Lung (tissue), 12 donors: ENCODE results near the gene C6. TPM values are rescaled to one million over a fixed set of nuclear protein-coding genes. Genes with fewer than 3 reads are reported as not detected.
"Not testable (repeated sequence)": the region's sequence is repeated elsewhere in the genome, so short reads cannot be mapped to it uniquely, and the experiment has no call there.

Experiments used
- ATAC-seq: fragments of 200-7000 bp; cut with Tn5 transposase; one replicate; pipeline ENCODE4 v1.9.1; 2020; ENCODE audit warnings: moderate number of reproducible peaks; ENCODE audit not compliant: insufficient read depth, low FRiP score
- DNase-seq, 3 donors: peaks; one replicate each; pipeline ENCODE4 v3.0.0-alpha.2; 2013 to 2017
- H3K27ac ChIP-seq, 2 donors: one replicate each; pipeline ENCODE4 v1.5.1; 2013; ENCODE audit warnings: mild to moderate bottlenecking in 2 of 2, moderate library complexity in 2 of 2, control low read depth in 1 of 2, inconsistent platforms in 1 of 2, low read depth in 1 of 2, low read length in 1 of 2
- H3K27me3 ChIP-seq, 3 donors: one replicate each; pipeline ENCODE4 v1.5.1; 2013; ENCODE audit warnings: low read length in 2 of 3; ENCODE audit not compliant: control insufficient read depth in 3 of 3, insufficient read depth in 3 of 3
- H3K36me3 ChIP-seq, 4 donors: one replicate each; pipeline ENCODE4 v1.5.1; 2013; ENCODE audit warnings: low read length in 4 of 4, mild to moderate bottlenecking in 1 of 4, moderate library complexity in 1 of 4; ENCODE audit not compliant: control insufficient read depth in 4 of 4, insufficient read depth in 4 of 4
- H3K4me1 ChIP-seq, 5 donors: one replicate each; pipeline ENCODE4 v1.5.1; 2013; ENCODE audit warnings: low read length in 5 of 5, mild to moderate bottlenecking in 2 of 5, moderate library complexity in 1 of 5; ENCODE audit not compliant: control insufficient read depth in 5 of 5, insufficient read depth in 5 of 5
- H3K4me3 ChIP-seq: one replicate; pipeline ENCODE4 v1.5.1; 2013; ENCODE audit warnings: mild to moderate bottlenecking, control low read depth, moderate library complexity
- H3K9ac ChIP-seq, 2 donors: one replicate each; pipeline ENCODE4 v1.5.1; 2013; ENCODE audit warnings: low read length in 2 of 2, control low read depth in 1 of 2; ENCODE audit not compliant: insufficient read depth in 1 of 2
- H3K9me3 ChIP-seq, 4 donors: one replicate each; pipeline ENCODE4 v1.5.1; 2013; ENCODE audit warnings: low read length in 3 of 4, mild to moderate bottlenecking in 1 of 4, moderate library complexity in 1 of 4; ENCODE audit not compliant: control insufficient read depth in 4 of 4, insufficient read depth in 3 of 4
- CTCF ChIP-seq: IDR thresholded peaks from 2 replicates; pipeline ENCODE4 v1.5.1; 2012; ENCODE audit warnings: mild to moderate bottlenecking; ENCODE audit errors: control extremely low read depth, extremely low read depth
- WGBS, 2 donors: extraction: QIAGEN DNeasy Blood & Tissue Kit; methylation state at CpG; one replicate each; pipeline ENCODE4 v1.1.7; 2013; 5-methylcytosine and 5-hydroxymethylcytosine counted together
- polyA plus RNA-seq, 2 donors: library from polyadenylated mRNA; stranded (reverse); fragments of 200-250 nt; gene quantifications; one replicate each; pipeline ENCODE4 v1.2.1, GENCODE V29; 2013
- total RNA-seq, 2 donors: library from RNA; depleted of rRNA in 1 of 2; stranded (reverse); fragments of >200 nt in 1 of 2; gene quantifications; one replicate each; pipeline ENCODE4 v1.2.1, GENCODE V29; 2014 to 2021
- donor health status: control.
- donor health status: control.
- donor health status: Bipolar disorder and iron deficiency.
- donor health status: healthy.
- donor health status: DM: yes; HTN: yes; CAD: no.

The C6 gene
- total and polyA plus RNA-seq, 4 donors = 1.7 to 33.0 (median 12.5) TPM

DNA sequence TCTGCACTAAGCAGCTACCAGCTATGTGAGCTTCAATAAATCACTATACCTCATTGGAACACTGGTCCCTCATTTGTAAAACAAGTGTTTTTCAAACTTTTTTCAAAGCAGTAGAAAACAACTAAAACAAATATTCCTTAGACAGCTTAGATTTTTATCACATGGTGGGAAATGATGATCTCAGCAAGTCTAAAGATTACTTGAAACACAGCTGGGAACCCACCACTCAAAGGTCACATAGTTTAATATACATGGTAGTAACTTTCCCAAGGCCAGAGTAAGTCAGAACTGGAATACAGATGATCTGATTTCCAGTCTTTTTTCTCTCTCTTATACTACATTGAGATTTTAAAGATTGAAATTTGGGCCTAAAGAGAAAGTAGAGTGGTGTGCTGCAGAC lies 850 bp upstream of the C6 start:
- H3K27ac ChIP-seq = no peak overlapping the region
- H3K9ac ChIP-seq = no peak overlapping the region
- no peaks in the 10 kb centered on the region for H3K27me3 ChIP-seq
- ATAC-seq = no peak
- H3K9me3 ChIP-seq = no peaks in the 10 kb centered on the region
- no peaks in the 10 kb centered on the region for H3K36me3 ChIP-seq
- DNase-seq = no peak
- TF ChIP-seq CTCF = no peak
- H3K4me1 ChIP-seq = peaks cover 0 to 3% (median 0%) of the 10 kb centered on the region in 5 donors
- no peak overlapping the region for H3K4me3 ChIP-seq

DNA sequence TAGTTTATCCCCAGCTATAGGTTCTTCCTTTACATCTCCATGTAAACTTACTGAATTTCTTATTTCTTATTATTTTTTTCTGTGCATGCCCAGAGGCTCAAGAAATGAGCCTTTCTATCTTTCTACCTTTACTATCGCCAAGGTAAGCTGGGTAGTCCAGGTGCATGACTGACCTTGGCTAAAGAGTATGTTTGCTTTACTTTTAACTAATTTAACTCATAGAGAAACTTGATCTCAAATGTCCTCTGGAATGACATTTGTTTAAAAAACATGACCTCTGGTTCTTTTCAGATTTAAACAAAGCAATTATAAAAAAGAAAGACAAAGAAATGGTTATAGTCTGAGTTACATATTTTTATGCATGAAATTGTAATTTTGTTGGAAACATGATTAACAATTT lies 397 bp downstream of the C6 start:
- H3K27me3 ChIP-seq = no peaks in the 10 kb centered on the region
- no peak overlapping the region for H3K4me3 ChIP-seq
- ATAC-seq = no peak
- no peaks in the 10 kb centered on the region for H3K36me3 ChIP-seq
- no peak overlapping the region for H3K27ac ChIP-seq
- peaks cover 0 to 3% (median 0%) of the 10 kb centered on the region in 5 donors for H3K4me1 ChIP-seq
- no peaks in the 10 kb centered on the region for H3K9me3 ChIP-seq
- no peak overlapping the region for H3K9ac ChIP-seq
- no peak for TF ChIP-seq CTCF
- no peak for DNase-seq
- WGBS, 2 donors = 84 to 86% methylated on average over 1 of the region's 1 CpG

DNA sequence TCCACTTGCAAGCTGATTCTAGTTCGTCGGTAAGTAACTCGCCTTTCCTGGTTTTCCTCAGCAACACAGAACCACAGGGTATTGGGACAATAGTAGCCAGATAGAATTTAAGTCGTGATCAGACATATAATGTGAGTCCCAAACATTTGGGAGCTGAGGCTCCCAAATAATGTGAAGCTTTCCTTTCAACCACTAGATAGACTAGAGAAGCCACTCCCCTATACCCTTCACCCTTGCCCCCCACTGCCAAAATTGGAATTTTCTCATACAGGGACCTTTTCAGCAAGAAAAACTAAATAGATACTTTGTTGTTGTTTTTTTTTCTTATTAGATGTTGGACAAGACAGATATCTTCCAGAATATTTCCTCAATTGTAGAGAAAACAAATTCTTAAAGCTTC lies 1.9 kb downstream of the C6 start:
- DNase-seq (no peak), ATAC-seq (no peak)
- Histone ChIP-seq H3K9me3 (no peaks in the 10 kb centered on the region), H3K9ac (no peak overlapping the region), H3K27ac (no peak overlapping the region), H3K4me3 (no peak overlapping the region), H3K27me3 (no peaks in the 10 kb centered on the region), H3K4me1 (peaks cover 0 to 3% (median 0%) of the 10 kb centered on the region in 5 donors), H3K36me3 (no peaks in the 10 kb centered on the region)
- TF ChIP-seq CTCF = no peak
- 91 to 92% methylated on average over 4 of the region's 4 CpGs for WGBS, 2 donors

GRCh38 chr5:41205475-41205874 lies 7.9 kb downstream of the C6 start:
- not testable (repeated sequence) for H3K36me3 ChIP-seq, H3K27me3 ChIP-seq, H3K4me3 ChIP-seq, H3K9ac ChIP-seq, ATAC-seq, H3K4me1 ChIP-seq, DNase-seq, H3K9me3 ChIP-seq, H3K27ac ChIP-seq
- 87 to 91% methylated on average over 8 of the region's 8 CpGs for WGBS, 2 donors
